HCT116 (cell line): Measurements from ENCODE around the gene EFL1. TPM values are rescaled to one million over a fixed set of nuclear protein-coding genes. Genes with fewer than 3 reads are reported as not detected.

ENCODE experiments used
- ATAC-seq: fragments of 200-7000 bp; cut with Tn5 transposase; 2 replicates; pipeline ENCODE4 v1.9.1; 2020; ENCODE audit warnings: mild to moderate bottlenecking, moderate library complexity
- BruUV-seq: library from RNA; stranded (reverse); fragments of 400-500 nt; replicated peaks from 2 replicates; lab custom pipeline; 2021; lab: Mats Ljungman, UMichigan
- CTCF ChIA-PET: fragments of 300-600 bp; sonication (Branson Sonifier 250); formaldehyde crosslinking; loops from one replicate; lab custom pipeline; 2021; ENCODE audit warnings: antibody characterized with exemption; lab: Charles Lee
- POLR2A ChIA-PET: fragments of 300-600, 350-600 bp; sonication (Branson Sonifier 250); formaldehyde crosslinking; loops from one replicate; lab custom pipeline; 2021; ENCODE audit warnings: antibody characterized with exemption; lab: Charles Lee
- RAD21 ChIA-PET, 2 experiments: fragments of 300-600 bp; sonication (Branson Sonifier 250); formaldehyde crosslinking; loops; one replicate each; lab custom pipeline; 2023; ENCODE audit warnings: low total read pairs in 2 of 2; ENCODE audit not compliant: uncharacterized antibody in 2 of 2, unreplicated experiment in 2 of 2, low non-redundant PET in 1 of 2; lab: Charles Lee
- DNase-seq: peaks from one replicate; pipeline ENCODE4 v3.0.0-alpha.2; 2010; ENCODE audit warnings: low read depth, low spot score
- H2AFZ ChIP-seq: fragments of 200-600 bp; shearing (Covaris generic), sonication (generic); 2 replicates; pipeline ENCODE4 v1.6.1; 2017; ENCODE audit warnings: low read depth, mixed run types, mixed read lengths, antibody characterized with exemption, low read length; ENCODE audit not compliant: poor library complexity, severe bottlenecking
- H3K27ac ChIP-seq: 2 replicates; pipeline ENCODE4 v1.5.1; 2012; ENCODE audit warnings: low read depth, low read length
- H3K27me3 ChIP-seq: fragments of 200-600 bp; sonication (generic); 2 replicates; pipeline ENCODE4 v1.6.1; 2016; ENCODE audit warnings: mixed run types, low read length, mixed read lengths; ENCODE audit not compliant: insufficient read depth
- H3K36me3 ChIP-seq, 2 experiments: fragments of 200-500 bp in 1 of 2; fragments of 200-600 bp in 1 of 2; sonication (Bioruptor generic) in 1 of 2; sonication (generic) in 1 of 2; 2 replicates each; pipeline versions ENCODE4 v1.5.1 to v1.6.1; 2014 to 2016; ENCODE audit warnings: low read length in 2 of 2, inconsistent platforms in 1 of 2, mixed read lengths in 1 of 2, mixed run types in 1 of 2; ENCODE audit not compliant: insufficient read depth in 2 of 2, control insufficient read depth in 1 of 2
- H3K4me1 ChIP-seq, 2 experiments: fragments of 200-600 bp in 1 of 2; sonication (generic) in 1 of 2; 2 replicates each; pipeline versions ENCODE4 v1.5.1 to v1.6.1; 2012 to 2017; ENCODE audit warnings: low read length in 2 of 2, inconsistent platforms in 1 of 2, mild to moderate bottlenecking in 1 of 2, mixed read lengths in 1 of 2, mixed run types in 1 of 2, moderate library complexity in 1 of 2; ENCODE audit not compliant: insufficient read depth in 2 of 2, control insufficient read depth in 1 of 2
- H3K4me2 ChIP-seq: fragments of 200-600 bp; sonication (generic); 2 replicates; pipeline ENCODE4 v1.6.1; 2017; ENCODE audit warnings: mixed run types, low read length, mixed read lengths
- H3K4me3 ChIP-seq, 2 experiments: fragments of 200-600 bp in 1 of 2; sonication (generic) in 1 of 2; replicated peaks in 1 of 2; 2 replicates each; pipeline ENCODE4 v1.5.1; 2011 to 2016; ENCODE audit warnings: low read length in 2 of 2, control low read depth in 1 of 2, low read depth in 1 of 2, mild to moderate bottlenecking in 1 of 2, mixed read lengths in 1 of 2, mixed run types in 1 of 2
- H3K79me2 ChIP-seq: fragments of 200-600 bp; sonication (generic); 2 replicates; pipeline ENCODE4 v1.6.1; 2017; ENCODE audit warnings: mild to moderate bottlenecking, mixed run types, low read length, moderate library complexity, mixed read lengths; ENCODE audit not compliant: insufficient read depth
- H3K9ac ChIP-seq: fragments of 200-600 bp; sonication (generic); 2 replicates; pipeline ENCODE4 v1.6.1; 2016; ENCODE audit warnings: low read length, mixed read lengths
- H3K9me2 ChIP-seq: fragments of 200-600 bp; sonication (generic), shearing (Covaris generic); 2 replicates; pipeline ENCODE4 v1.6.1; 2017; ENCODE audit warnings: mixed run types, mild to moderate bottlenecking, moderate library complexity; ENCODE audit not compliant: insufficient read depth
- H3K9me3 ChIP-seq, 2 experiments: fragments of 200-500 bp in 1 of 2; fragments of 200-600 bp in 1 of 2; sonication (Bioruptor generic) in 1 of 2; sonication (generic) in 1 of 2; 2 replicates each; pipeline ENCODE4 v1.6.1; 2014 to 2017; ENCODE audit warnings: low read length in 2 of 2, mixed read lengths in 2 of 2, inconsistent platforms in 1 of 2, low read depth in 1 of 2, mild to moderate bottlenecking in 1 of 2, mixed run types in 1 of 2, moderate library complexity in 1 of 2; ENCODE audit not compliant: control insufficient read depth in 1 of 2, insufficient read depth in 1 of 2
- H4K20me1 ChIP-seq: fragments of 200-600 bp; sonication (generic), shearing (Covaris generic); 2 replicates; pipeline ENCODE4 v1.6.1; 2017; ENCODE audit warnings: mixed run types, mild to moderate bottlenecking, moderate library complexity; ENCODE audit not compliant: insufficient read depth
- CEBPB ChIP-seq: IDR thresholded peaks from 2 replicates; pipeline ENCODE4 v1.6.1; 2012; ENCODE audit warnings: low read depth
- FOSL1 ChIP-seq: IDR thresholded peaks from 2 replicates; pipeline ENCODE4 v1.6.1; 2012; ENCODE audit warnings: low read depth
- JUND ChIP-seq: IDR thresholded peaks from 2 replicates; pipeline ENCODE4 v1.6.1; 2012
- POLR2A ChIP-seq: IDR thresholded peaks from 2 replicates; pipeline ENCODE4 v1.7.0; 2011; ENCODE audit warnings: borderline replicate concordance; ENCODE audit not compliant: insufficient read depth, insufficient read length; ENCODE audit errors: extremely low read depth
- POLR2AphosphoS5 ChIP-seq: IDR thresholded peaks from 2 replicates; pipeline ENCODE4 v1.6.1; 2011; ENCODE audit warnings: mild to moderate bottlenecking, low read depth, low read length, moderate library complexity
- SRF ChIP-seq: IDR thresholded peaks from 2 replicates; pipeline ENCODE4 v1.6.1; 2012; ENCODE audit warnings: low read depth
- TCF7L2 ChIP-seq: IDR thresholded peaks from 2 replicates; pipeline ENCODE4 v1.7.0; 2011; ENCODE audit warnings: borderline replicate concordance, inconsistent platforms; ENCODE audit not compliant: insufficient read depth, insufficient read length; ENCODE audit errors: extremely low read depth
- YY1 ChIP-seq: IDR thresholded peaks from 2 replicates; pipeline ENCODE4 v1.6.1; 2011; ENCODE audit warnings: low read length, low read depth, moderate library complexity, mild to moderate bottlenecking; ENCODE audit not compliant: insufficient replicate concordance; ENCODE audit errors: extremely low read depth
- ZFX ChIP-seq: fragments of 450-650 bp; IDR thresholded peaks from 2 replicates; pipeline ENCODE4 v1.6.1; 2017
- ZNF274 ChIP-seq: fragments of 200-500 bp; sonication (Bioruptor generic); IDR thresholded peaks from 2 replicates; pipeline ENCODE4 v1.6.1; 2014; ENCODE audit warnings: mild to moderate bottlenecking, low read depth, low read length, inconsistent platforms
- intact Hi-C: fragments of 100-400 bp; cut with micrococcal nuclease; formaldehyde crosslinking; loops from 2 replicates; pipeline ENCODE4 v1.10.0; 2022
- total RNA-seq: library from RNA; stranded (reverse); gene quantifications from one replicate; pipeline ENCODE4 v1.2.1, GENCODE V29; 2021; ENCODE audit not compliant: unreplicated experiment
- TF ChIP-seq, protein P1 (sequence below): IDR thresholded peaks from 2 replicates; pipeline ENCODE4 v1.6.1; 2012

The EFL1 gene
- total RNA-seq, 1 experiment from 2014 or later = 12.7 TPM

DNA sequence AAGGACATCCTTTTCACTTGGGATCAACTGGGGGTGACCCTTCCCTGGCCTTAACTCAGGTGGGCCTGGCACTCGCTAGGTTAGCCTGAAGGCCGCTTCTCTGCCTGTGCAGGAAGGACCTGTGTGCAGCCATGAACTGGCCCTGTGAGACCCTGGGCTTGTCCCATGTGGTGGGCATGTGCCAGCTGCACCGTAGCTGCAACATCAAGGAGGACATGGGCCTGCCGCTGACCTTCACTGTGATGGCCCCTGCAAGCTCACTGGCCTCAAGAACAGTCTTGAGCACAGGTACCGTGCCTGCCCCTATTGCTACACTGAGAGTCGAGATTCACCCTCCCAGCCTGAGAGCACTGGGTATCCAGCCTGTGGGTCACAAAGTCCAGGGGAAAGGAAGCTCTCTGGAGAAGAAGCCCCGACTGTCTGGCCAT lies 43.1 kb upstream of the EFL1 start:
- Histone ChIP-seq H3K4me2 (no peak overlapping the region), H3K27ac (no peak overlapping the region), H3K9me3 (no peaks in the 10 kb centered on the region), H3K9ac (no peak overlapping the region), H3K79me2 (no peaks in the 10 kb centered on the region), H2AFZ (no peak overlapping the region), H3K9me2 (no peaks in the 10 kb centered on the region), H3K36me3 (no peaks in the 10 kb centered on the region), H4K20me1 (no peaks in the 10 kb centered on the region), H3K4me1 (no peaks in the 10 kb centered on the region), H3K4me3 (no peak overlapping the region)
- no peak for DNase-seq
- POLR2A ChIA-PET = no interaction called here
- CTCF ChIA-PET = no interaction called here
- BruUV-seq = no TSS peak
- no peak for ATAC-seq
- RAD21 ChIA-PET = no interaction called here
- intact Hi-C loops = no loop called here
- TF ChIP-seq YY1 = no peak
- no peak for TF ChIP-seq ZFX
- TF ChIP-seq POLR2AphosphoS5 = no peak
- TF ChIP-seq ZNF274 = no peak
- TF ChIP-seq, all 23 proteins: peak for 0
- no peaks in the 10 kb centered on the region for H3K27me3 ChIP-seq

DNA sequence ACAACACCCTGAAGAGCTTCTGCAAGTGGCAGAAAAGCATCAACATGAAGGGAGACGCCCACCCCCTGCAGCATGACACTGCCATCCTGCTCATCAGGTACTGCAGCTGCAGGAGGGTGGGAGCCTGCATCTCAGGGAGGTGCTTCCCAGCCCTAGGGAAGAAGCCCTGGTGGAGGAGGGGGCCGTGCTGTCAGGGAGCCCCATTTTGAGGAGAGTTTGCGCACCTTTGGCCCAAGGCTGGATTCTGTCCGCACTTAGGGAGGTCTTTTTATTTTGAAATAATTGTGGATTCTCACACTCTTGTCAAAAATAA lies 42.2 kb upstream of the EFL1 start:
- ChIA-PET CTCF (no interaction called here), POLR2A (no interaction called here)
- no peak overlapping the region for H3K27ac ChIP-seq

More for the DNA sequence above, 42.2 kb upstream of the EFL1 start:
- Histone ChIP-seq H3K36me3 (no peaks in the 10 kb centered on the region), H3K4me3 (no peak overlapping the region), H2AFZ (no peak overlapping the region), H3K9me2 (no peaks in the 10 kb centered on the region), H3K4me2 (no peak overlapping the region), H3K27me3 (no peaks in the 10 kb centered on the region), H3K9ac (no peak overlapping the region), H3K9me3 (no peaks in the 10 kb centered on the region), H3K79me2 (no peaks in the 10 kb centered on the region), H4K20me1 (no peaks in the 10 kb centered on the region), H3K4me1 (no peaks in the 10 kb centered on the region)
- DNase-seq (no peak), ATAC-seq (no peak)
- RAD21 ChIA-PET = no interaction called here
- intact Hi-C loops = no loop called here
- no peak for TF ChIP-seq FOSL1
- TF ChIP-seq JUND = no peak
- no peak for TF ChIP-seq TCF7L2
- TF ChIP-seq, protein P1, sequence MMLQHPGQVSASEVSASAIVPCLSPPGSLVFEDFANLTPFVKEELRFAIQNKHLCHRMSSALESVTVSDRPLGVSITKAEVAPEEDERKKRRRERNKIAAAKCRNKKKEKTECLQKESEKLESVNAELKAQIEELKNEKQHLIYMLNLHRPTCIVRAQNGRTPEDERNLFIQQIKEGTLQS = no peak
- no peak for TF ChIP-seq CEBPB
- no peak for TF ChIP-seq POLR2A
- no peak for TF ChIP-seq YY1
- TF ChIP-seq SRF = no peak
- no TSS peak for BruUV-seq
